GM12873 (cell line): Measurements from ENCODE around the gene NOC4L.

Source experiments
- TF ChIP-seq, protein P1 (sequence below): IDR thresholded peaks from 2 replicates; pipeline ENCODE4 v1.5.1; 2012; ENCODE audit warnings: low read depth, mild to moderate bottlenecking, moderate library complexity, low read length, control low read depth; ENCODE audit not compliant: insufficient read depth; ENCODE audit errors: missing control alignments

Gene NOC4L

DNA sequence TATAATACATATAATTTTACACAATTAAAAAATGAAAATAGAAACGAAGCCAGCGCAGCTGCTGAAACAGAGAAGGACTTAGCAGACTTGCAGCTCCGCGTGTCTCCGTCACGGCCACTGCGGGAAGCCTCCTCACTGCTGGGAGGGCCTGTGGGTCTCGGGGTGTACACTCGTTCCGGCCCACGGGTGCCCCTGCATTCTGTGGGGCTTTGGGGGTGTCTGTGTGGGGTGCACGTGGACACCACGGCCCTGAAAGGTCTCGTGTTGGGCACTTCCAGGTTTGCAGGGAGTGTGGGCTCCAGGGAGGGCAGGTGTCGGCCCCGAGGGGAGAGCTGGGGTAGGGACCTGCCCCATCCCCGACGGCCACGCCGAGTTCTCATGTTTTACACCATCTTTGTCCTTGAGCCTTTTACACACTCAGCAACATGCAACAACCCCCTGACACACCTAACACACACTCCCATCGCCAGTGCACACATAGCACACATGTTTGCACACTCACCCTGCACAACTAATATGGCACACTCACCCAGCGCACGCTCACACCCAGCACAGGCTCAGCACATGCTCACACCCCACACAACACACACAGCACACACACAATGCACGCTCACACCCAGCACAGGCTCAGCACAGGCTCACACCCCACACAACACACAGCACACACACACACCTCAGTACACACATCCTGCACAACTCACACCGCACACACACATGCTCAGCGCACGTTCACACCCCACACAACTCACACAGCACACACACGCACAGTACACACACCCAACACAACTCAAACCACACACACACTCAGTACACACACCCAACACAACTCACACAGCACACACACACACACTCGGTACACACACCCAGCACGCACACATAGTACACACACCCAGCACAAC lies 36.6 kb downstream of the NOC4L start:
- TF ChIP-seq, protein P1, sequence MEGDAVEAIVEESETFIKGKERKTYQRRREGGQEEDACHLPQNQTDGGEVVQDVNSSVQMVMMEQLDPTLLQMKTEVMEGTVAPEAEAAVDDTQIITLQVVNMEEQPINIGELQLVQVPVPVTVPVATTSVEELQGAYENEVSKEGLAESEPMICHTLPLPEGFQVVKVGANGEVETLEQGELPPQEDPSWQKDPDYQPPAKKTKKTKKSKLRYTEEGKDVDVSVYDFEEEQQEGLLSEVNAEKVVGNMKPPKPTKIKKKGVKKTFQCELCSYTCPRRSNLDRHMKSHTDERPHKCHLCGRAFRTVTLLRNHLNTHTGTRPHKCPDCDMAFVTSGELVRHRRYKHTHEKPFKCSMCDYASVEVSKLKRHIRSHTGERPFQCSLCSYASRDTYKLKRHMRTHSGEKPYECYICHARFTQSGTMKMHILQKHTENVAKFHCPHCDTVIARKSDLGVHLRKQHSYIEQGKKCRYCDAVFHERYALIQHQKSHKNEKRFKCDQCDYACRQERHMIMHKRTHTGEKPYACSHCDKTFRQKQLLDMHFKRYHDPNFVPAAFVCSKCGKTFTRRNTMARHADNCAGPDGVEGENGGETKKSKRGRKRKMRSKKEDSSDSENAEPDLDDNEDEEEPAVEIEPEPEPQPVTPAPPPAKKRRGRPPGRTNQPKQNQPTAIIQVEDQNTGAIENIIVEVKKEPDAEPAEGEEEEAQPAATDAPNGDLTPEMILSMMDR, result no peak

GRCh38 chr12:132181570-132182200 lies 37.4 kb downstream of the NOC4L start:
- TF ChIP-seq, protein P1, result no peak

DNA sequence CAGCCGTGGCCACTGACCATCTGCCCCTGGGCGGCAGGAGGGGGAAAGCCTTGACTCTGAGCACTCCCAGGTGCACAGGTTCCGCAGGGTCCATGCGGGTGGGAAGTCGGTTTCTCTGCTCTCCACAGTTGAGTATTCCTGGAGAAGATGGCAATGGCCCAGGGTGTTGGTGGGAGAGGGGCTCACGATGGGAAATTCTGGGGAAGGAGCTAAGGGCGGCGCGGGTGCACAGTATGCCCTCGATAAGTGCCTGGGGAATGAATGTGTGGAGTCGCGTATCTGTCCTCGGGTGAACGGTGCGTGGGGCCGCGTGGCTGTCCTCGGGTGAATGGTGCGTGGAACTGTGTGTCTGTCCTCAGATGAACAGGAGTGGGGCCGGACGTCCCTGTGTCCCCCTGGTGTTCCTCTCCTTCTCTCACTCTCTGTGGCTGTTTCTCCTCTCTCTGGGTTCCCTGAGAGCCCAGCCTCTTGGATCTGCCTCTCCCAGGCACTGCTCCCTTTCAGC lies 38.0 kb downstream of the NOC4L start:
- TF ChIP-seq, protein P1, result no peak

- TF ChIP-seq, protein P1, result no peak
Observed at GRCh38 chr12:132182711-132183365, 38.6 kb downstream of the NOC4L start.

DNA sequence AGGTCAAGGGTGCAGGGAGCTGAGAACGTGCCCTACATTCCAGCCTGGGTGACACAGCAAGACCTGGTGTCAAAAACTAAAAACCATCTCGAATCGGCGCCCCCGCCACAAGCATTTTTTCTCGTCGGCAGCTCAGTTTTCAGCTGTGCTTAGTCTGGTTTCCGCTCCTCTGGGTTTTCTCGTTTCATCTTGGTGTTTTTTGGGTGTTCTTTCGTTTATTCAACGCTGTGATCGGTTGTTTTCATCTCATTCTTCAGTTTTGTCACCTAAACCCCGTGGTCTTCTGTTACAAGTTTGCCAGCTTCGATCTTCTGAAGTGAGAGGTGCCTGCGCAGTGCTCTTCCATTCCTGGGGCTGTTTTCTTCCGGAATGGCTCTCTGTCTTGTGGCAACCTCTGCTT lies 41.4 kb downstream of the NOC4L start:
- TF ChIP-seq, protein P1, result no peak

- TF ChIP-seq, protein P1, result no peak
Observed at GRCh38 chr12:132186208-132186856, 42.1 kb downstream of the NOC4L start.
